ENCODE results near the gene ALDH2.
"Not testable (repeated sequence)": the region's sequence is repeated elsewhere in the genome, so short reads cannot be mapped to it uniquely, and the experiment has no call there.

Gene ALDH2

DNA sequence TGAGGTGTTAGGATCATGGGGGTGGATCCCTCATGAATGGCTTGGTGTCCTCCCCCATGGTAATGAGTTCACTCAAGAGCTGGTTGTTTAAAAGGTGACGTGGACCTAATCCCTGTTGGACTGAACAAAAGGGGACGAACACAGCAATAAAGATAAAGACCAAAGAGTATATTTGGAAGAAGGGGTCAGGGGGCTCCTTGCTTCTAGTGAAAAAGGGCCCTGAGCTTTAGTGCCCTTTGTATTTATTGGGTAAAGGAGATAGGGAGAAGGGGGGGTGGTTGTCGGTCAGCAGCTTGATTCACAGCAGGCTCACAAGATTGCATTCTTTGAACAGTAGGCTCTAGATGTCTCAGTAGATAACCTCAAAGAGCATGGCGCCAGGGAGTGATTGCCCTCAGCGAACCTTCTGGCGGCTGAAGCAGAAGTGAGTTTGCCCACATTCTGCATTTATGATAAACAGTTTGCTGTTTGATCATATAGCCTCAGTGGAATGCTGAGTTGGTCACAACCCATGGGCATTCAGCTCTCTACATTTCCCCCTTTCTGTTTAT, 49.4 kb downstream of the ALDH2 start:
- Histone ChIP-seq H3K4me3 (ENCODE audit: low read length) (no peak overlapping the region), H3K27me3 (ENCODE audit: insufficient read depth, low read length) (no peaks in the 10 kb centered on the region), H3K9me3 (ENCODE audit: insufficient read depth, low read depth, low read length) (no peaks in the 10 kb centered on the region), H3K27ac (ENCODE audit: low read depth, low read length) (no peak overlapping the region), H3K36me3 (ENCODE audit: insufficient read depth, low read length) (no peaks in the 10 kb centered on the region), H3K9ac (ENCODE audit: low read depth, low read length) (no peak overlapping the region), H3K4me1 (ENCODE audit: insufficient read depth, low read length) (no peaks in the 10 kb centered on the region)
- WGBS: 89% methylated on average over 6 of the region's 6 CpGs

DNA sequence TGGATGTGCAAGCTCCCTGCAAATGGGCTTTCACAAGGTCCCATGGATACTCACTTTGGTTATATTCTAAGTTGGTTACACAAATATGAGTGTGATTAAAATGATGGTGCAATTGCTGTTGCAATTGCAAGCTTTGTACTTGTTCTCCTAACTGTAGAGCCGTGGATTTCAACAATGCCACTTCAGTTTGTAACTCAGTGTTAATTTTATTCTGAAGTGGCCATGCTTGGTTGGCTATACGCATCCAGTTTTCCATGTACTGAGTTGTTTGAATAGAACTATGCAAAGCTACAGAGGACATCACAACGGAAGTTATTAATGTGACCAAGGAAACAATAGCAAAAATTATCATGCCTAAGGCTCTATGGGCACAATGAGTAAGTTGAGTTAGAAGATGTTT, 50.2 kb downstream of the ALDH2 start:
- H3K9ac ChIP-seq (ENCODE audit: low read depth, low read length); H3K27me3 ChIP-seq (ENCODE audit: insufficient read depth, low read length); H3K27ac ChIP-seq (ENCODE audit: low read depth, low read length); H3K4me1 ChIP-seq (ENCODE audit: insufficient read depth, low read length); H3K36me3 ChIP-seq (ENCODE audit: insufficient read depth, low read length); H3K9me3 ChIP-seq (ENCODE audit: insufficient read depth, low read depth, low read length); H3K4me3 ChIP-seq (ENCODE audit: low read length): not testable (repeated sequence)
- WGBS: 97% methylated on average over 3 of the region's 3 CpGs

DNA sequence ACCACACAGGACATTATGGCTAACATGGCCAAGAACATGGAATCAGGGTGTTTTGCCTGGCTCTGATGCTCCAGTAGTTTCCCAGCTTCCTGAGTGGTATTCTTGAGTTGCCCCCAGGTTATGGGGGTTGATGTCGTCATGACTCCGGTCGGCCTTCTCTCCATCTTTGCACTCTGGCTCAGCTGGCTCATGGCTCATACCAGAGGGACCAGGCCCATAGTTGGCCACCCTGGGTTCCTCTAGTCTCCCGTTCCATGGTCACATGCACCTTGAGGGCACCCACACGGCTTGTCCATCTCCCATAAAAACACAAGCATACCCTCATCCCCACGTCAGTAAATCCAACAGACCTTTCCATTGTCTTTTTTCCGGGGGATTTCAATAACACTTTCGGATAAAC, 51.6 kb downstream of the ALDH2 start:
- no peaks in the 10 kb centered on the region for H3K9me3 ChIP-seq (ENCODE audit: insufficient read depth, low read depth, low read length)

DNA sequence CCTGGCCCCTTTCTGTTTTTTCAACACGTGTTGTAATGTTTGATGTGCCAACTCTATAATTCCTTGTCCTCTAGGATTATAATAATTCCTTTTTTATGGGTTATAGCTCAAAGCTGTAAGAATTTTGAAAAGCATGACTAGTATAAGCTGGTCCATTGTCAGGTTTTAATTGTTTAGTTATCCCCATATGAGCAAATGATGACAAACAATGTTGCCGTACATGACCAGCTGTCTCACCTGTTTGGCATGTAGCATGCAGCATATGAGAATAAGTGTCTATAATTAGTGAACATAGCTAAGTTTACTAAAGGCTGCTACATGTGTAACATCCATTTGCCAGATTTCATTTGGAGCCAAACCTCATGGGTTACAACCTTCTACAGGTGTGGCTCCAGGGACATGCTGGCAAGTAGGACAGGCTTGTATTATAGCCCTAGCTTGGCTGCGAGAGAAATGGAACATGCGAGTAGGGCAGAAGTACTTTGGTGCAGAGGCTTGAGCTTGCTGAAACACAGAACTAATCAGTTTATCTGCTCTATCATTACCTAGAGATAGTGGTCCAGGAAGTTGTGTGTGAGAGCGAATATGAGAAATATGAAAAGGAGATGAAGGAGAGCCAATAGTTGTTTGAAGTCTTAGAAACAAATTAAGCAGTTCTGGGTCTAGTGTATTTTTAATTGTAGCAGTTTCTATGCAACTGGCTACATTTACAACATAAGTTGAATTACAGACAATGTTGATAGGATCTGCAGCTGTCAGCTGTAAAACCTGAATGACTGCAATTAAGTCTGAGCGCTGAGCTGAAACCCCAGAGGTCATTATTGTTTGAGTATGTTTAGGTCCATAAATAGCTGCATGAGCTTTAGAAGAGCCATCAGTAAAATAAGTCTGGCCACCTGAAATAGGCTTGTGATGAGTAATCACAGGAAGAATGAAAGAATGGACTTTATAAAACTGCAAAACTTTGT, 52.7 kb downstream of the ALDH2 start:
- 93% methylated on average over 5 of the region's 6 CpGs for WGBS
- H3K4me3 ChIP-seq (ENCODE audit: low read length): no peak overlapping the region
- no peak overlapping the region for H3K9ac ChIP-seq (ENCODE audit: low read depth, low read length)
- no peak overlapping the region for H3K27ac ChIP-seq (ENCODE audit: low read depth, low read length)
- no peaks in the 10 kb centered on the region for H3K4me1 ChIP-seq (ENCODE audit: insufficient read depth, low read length)
- H3K36me3 ChIP-seq (ENCODE audit: insufficient read depth, low read length): no peaks in the 10 kb centered on the region
- no peaks in the 10 kb centered on the region for H3K9me3 ChIP-seq (ENCODE audit: insufficient read depth, low read depth, low read length)
- H3K27me3 ChIP-seq (ENCODE audit: insufficient read depth, low read length): no peaks in the 10 kb centered on the region

More for the DNA sequence above, 51.6 kb downstream of the ALDH2 start:
- no peaks in the 10 kb centered on the region for H3K27me3 ChIP-seq (ENCODE audit: insufficient read depth, low read length)
- H3K36me3 ChIP-seq (ENCODE audit: insufficient read depth, low read length): no peaks in the 10 kb centered on the region
- WGBS: 95% methylated on average over 8 of the region's 8 CpGs
- no peak overlapping the region for H3K9ac ChIP-seq (ENCODE audit: low read depth, low read length)
- H3K4me1 ChIP-seq (ENCODE audit: insufficient read depth, low read length): no peaks in the 10 kb centered on the region
- no peak overlapping the region for H3K27ac ChIP-seq (ENCODE audit: low read depth, low read length)
- H3K4me3 ChIP-seq (ENCODE audit: low read length): no peak overlapping the region

DNA sequence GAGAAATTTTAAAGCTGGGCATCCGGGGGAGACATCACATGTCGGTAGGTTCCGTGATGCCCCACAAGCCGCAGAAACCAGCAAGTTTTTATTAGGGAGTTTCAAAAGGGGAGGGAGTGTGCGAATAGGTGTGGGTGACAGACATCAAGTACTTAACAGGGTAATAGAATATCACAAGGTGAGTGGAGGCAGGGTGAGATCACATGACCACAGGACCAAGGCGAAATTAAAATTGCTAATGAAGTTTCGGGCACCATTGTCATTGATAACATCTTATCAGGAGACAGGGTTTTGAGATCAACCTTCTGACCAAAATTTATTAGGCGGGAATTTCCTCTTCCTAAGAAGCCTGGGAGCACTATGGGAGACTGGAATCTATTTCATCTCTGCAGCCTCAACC, 54.1 kb downstream of the ALDH2 start:
- H3K9me3 ChIP-seq (ENCODE audit: insufficient read depth, low read depth, low read length); H3K4me3 ChIP-seq (ENCODE audit: low read length); H3K27ac ChIP-seq (ENCODE audit: low read depth, low read length); H3K36me3 ChIP-seq (ENCODE audit: insufficient read depth, low read length); H3K27me3 ChIP-seq (ENCODE audit: insufficient read depth, low read length); H3K4me1 ChIP-seq (ENCODE audit: insufficient read depth, low read length); H3K9ac ChIP-seq (ENCODE audit: low read depth, low read length): not testable (repeated sequence)
- WGBS: 77% methylated on average over 8 of the region's 8 CpGs

DNA sequence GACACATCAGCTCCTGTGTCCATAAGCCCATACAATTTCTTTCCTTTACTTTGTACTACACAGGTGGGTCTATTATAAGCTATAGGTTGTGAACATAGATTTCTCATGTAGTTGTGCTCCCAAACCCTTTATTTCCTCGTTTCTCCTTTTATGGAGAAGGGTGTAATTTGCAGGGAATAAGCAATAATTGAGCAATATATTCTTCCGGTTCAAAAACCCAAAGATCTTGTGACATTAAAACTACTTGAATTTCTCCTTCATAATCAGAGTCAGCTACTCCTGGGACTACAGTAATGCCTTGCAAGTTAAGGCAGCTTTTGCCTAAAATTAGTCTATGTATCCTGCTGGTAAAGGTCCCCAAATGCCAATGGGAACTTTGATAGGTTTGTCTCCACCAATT, 56.2 kb downstream of the ALDH2 start:
- WGBS: 97% methylated on average over 2 of the region's 2 CpGs
- Histone ChIP-seq H3K27me3 (ENCODE audit: insufficient read depth, low read length) (no peaks in the 10 kb centered on the region), H3K9me3 (ENCODE audit: insufficient read depth, low read depth, low read length) (no peaks in the 10 kb centered on the region), H3K36me3 (ENCODE audit: insufficient read depth, low read length) (no peaks in the 10 kb centered on the region), H3K27ac (ENCODE audit: low read depth, low read length) (no peak overlapping the region), H3K4me1 (ENCODE audit: insufficient read depth, low read length) (no peaks in the 10 kb centered on the region), H3K9ac (ENCODE audit: low read depth, low read length) (no peak overlapping the region), H3K4me3 (ENCODE audit: low read length) (no peak overlapping the region)

DNA sequence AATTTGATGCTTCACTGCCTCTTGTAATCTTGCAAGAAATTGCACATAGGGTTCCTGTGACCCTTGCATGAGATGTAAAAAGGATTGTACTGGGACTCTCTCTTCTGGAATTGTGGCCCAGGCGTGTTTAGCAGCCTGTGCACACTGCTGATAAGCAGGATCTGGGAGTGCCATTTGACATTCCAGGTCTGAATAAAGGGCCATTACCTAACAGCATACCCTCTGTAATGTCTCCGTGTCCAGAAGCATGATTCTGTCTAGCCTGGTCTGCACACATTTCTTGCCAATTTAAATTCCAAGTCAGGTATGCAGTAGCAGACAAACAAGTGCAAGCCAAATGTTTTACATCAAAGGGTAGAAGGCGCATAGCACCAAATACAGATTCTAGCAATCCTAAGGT, 57.2 kb downstream of the ALDH2 start:
- H3K9ac ChIP-seq (ENCODE audit: low read depth, low read length): no peak overlapping the region
- no peaks in the 10 kb centered on the region for H3K4me1 ChIP-seq (ENCODE audit: insufficient read depth, low read length)
- H3K27me3 ChIP-seq (ENCODE audit: insufficient read depth, low read length): no peaks in the 10 kb centered on the region
- 85% methylated on average over 3 of the region's 3 CpGs for WGBS
- no peak overlapping the region for H3K27ac ChIP-seq (ENCODE audit: low read depth, low read length)
- no peaks in the 10 kb centered on the region for H3K9me3 ChIP-seq (ENCODE audit: insufficient read depth, low read depth, low read length)
- H3K36me3 ChIP-seq (ENCODE audit: insufficient read depth, low read length): no peaks in the 10 kb centered on the region
- H3K4me3 ChIP-seq (ENCODE audit: low read length): no peak overlapping the region

DNA sequence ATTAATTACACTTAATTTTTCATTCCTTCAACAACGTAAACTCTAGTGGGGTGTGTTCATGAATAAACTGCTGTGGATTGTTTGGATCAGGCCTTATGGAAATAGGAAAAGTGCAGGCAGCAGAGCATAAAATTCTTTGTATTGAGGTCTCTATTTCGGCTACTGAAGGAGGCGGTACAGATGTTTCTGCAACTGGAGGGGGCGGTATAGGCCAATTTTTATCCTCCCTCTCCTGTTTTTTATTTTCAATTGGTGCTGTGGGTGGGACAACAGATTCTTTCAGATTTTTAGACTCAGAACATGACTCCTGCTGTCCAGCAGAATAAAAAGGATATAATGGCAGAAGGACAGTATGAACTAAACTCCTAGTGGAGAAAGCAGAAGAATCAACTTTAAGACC, 57.6 kb downstream of the ALDH2 start:
- not testable (repeated sequence) for H3K27me3 ChIP-seq (ENCODE audit: insufficient read depth, low read length); H3K4me3 ChIP-seq (ENCODE audit: low read length); H3K9me3 ChIP-seq (ENCODE audit: insufficient read depth, low read depth, low read length); H3K4me1 ChIP-seq (ENCODE audit: insufficient read depth, low read length); H3K9ac ChIP-seq (ENCODE audit: low read depth, low read length); H3K27ac ChIP-seq (ENCODE audit: low read depth, low read length); H3K36me3 ChIP-seq (ENCODE audit: insufficient read depth, low read length)
- 55% methylated on average over 3 of the region's 4 CpGs for WGBS

DNA sequence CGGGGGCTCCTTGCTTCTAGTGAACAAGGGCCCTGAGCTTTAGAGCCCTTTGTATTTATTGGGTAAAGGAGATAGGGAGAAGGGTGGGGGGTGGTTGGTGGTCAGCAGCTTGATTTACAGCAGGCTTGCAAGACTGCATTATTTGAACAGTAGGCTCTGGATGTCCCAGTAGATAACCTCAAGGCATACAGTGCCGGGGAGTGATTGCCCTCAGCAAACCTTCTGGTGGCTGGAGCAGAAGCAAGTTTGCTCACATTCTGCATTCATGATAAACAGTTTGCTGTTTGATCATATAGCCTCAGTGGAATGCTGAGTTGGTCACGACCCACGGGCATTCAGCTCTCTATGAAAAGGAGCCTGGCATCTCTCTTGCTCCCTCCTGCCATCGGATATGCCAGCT, 58.8 kb downstream of the ALDH2 start:
- 94% methylated on average over 5 of the region's 5 CpGs for WGBS
- Histone ChIP-seq H3K27me3 (ENCODE audit: insufficient read depth, low read length) (no peaks in the 10 kb centered on the region), H3K9ac (ENCODE audit: low read depth, low read length) (no peak overlapping the region), H3K9me3 (ENCODE audit: insufficient read depth, low read depth, low read length) (no peaks in the 10 kb centered on the region), H3K4me3 (ENCODE audit: low read length) (no peak overlapping the region), H3K4me1 (ENCODE audit: insufficient read depth, low read length) (no peaks in the 10 kb centered on the region), H3K36me3 (ENCODE audit: insufficient read depth, low read length) (no peaks in the 10 kb centered on the region), H3K27ac (ENCODE audit: low read depth, low read length) (no peak overlapping the region)

DNA sequence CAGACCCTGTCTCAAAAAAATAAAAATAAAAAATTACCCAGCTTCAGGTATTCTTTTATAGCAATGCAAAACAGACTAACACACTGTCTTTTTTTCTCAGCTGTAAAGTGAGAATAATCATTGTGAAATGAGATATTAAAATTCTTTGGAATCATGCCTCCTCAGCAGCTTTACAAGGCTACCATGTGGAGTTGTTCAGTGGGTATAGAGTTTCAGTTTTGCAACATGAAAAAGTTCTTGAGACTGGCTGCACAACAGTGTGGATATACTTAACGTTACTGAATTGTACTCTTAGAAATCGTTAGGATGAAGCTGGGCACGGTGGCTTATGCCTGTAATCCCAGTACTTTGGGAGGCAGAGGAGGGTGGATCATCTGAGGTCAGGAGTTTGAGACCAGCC, 59.6 kb downstream of the ALDH2 start:
- Histone ChIP-seq H3K27ac (ENCODE audit: low read depth, low read length) (no peak overlapping the region), H3K4me1 (ENCODE audit: insufficient read depth, low read length) (no peaks in the 10 kb centered on the region), H3K36me3 (ENCODE audit: insufficient read depth, low read length) (no peaks in the 10 kb centered on the region), H3K27me3 (ENCODE audit: insufficient read depth, low read length) (no peaks in the 10 kb centered on the region), H3K9me3 (ENCODE audit: insufficient read depth, low read depth, low read length) (no peaks in the 10 kb centered on the region), H3K9ac (ENCODE audit: low read depth, low read length) (no peak overlapping the region), H3K4me3 (ENCODE audit: low read length) (no peak overlapping the region)
- WGBS: 95% methylated on average over 3 of the region's 3 CpGs

DNA sequence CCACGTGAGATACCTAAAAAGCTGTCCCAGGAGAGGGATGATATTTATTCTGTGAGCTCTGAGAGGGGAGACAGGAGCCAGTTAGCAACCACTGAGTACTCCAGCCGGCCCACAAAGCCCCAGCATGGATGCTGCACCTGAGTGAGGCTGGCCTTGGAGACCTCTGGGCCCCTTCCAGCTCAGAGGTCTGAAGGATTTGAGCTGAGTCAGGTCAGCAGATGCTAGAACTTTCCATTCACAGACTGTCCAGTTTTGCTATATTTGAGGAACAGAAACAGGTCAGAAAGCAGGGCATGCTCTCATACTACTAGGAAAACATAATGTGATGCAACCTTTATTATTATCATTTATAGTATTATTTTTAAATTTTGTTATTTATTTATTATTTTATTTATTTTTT, 60.3 kb downstream of the ALDH2 start:
- Histone ChIP-seq H3K27ac (ENCODE audit: low read depth, low read length) (no peak overlapping the region), H3K9ac (ENCODE audit: low read depth, low read length) (no peak overlapping the region), H3K4me3 (ENCODE audit: low read length) (no peak overlapping the region), H3K27me3 (ENCODE audit: insufficient read depth, low read length) (no peaks in the 10 kb centered on the region), H3K4me1 (ENCODE audit: insufficient read depth, low read length) (no peaks in the 10 kb centered on the region), H3K9me3 (ENCODE audit: insufficient read depth, low read depth, low read length) (no peaks in the 10 kb centered on the region), H3K36me3 (ENCODE audit: insufficient read depth, low read length) (no peaks in the 10 kb centered on the region)
- WGBS: 91% methylated on average over 2 of the region's 2 CpGs
